ENCODE results near the gene PTPRG.

Gene PTPRG

GRCh38 chr3:62128051-62128450, 566.7 kb downstream of the PTPRG start:
- TF ChIP-seq CTCF (conservative IDR thresholded peaks at IDR 0.05; ENCODE audit: low read depth, low read length), result no peak
- Histone ChIP-seq H3K27me3 (ENCODE audit: insufficient read depth, low read depth) (no peaks in the 10 kb centered on the region), H2AFZ (ENCODE audit: low read depth) (no peak overlapping the region), H3K36me3 (ENCODE audit: insufficient read depth) (no peaks in the 10 kb centered on the region), H3K4me2 (no peak overlapping the region), H3K79me2 (ENCODE audit: insufficient read depth, low read depth) (no peaks in the 10 kb centered on the region), H3K4me1 (ENCODE audit: low read depth, poor library complexity, severe bottlenecking) (no peaks in the 10 kb centered on the region), H3K9ac (no peak overlapping the region), H3K4me3 (IDR thresholded peaks at IDR 0.05; ENCODE audit: insufficient read depth, low read depth, low read length) (no peak overlapping the region), H3K27ac (no peak overlapping the region), H4K20me1 (ENCODE audit: insufficient read depth) (no peaks in the 10 kb centered on the region)

- no peak overlapping the region for H3K27ac ChIP-seq
- no peak overlapping the region for H2AFZ ChIP-seq (ENCODE audit: low read depth)
- no peaks in the 10 kb centered on the region for H3K4me1 ChIP-seq (ENCODE audit: low read depth, poor library complexity, severe bottlenecking)
- no peak for TF ChIP-seq CTCF (conservative IDR thresholded peaks at IDR 0.05; ENCODE audit: low read depth, low read length)
- H3K79me2 ChIP-seq (ENCODE audit: insufficient read depth, low read depth), result no peaks in the 10 kb centered on the region
- H3K36me3 ChIP-seq (ENCODE audit: insufficient read depth), result no peaks in the 10 kb centered on the region
- H3K27me3 ChIP-seq (ENCODE audit: insufficient read depth, low read depth), result no peaks in the 10 kb centered on the region
- H3K4me3 ChIP-seq (IDR thresholded peaks at IDR 0.05; ENCODE audit: insufficient read depth, low read depth, low read length), result no peak overlapping the region
- H4K20me1 ChIP-seq (ENCODE audit: insufficient read depth), result no peaks in the 10 kb centered on the region
- no peak overlapping the region for H3K4me2 ChIP-seq
- H3K9ac ChIP-seq, result no peak overlapping the region
Observed at GRCh38 chr3:62128681-62129080, 567.3 kb downstream of the PTPRG start.

GRCh38 chr3:62131050-62131449, 569.7 kb downstream of the PTPRG start:
- TF ChIP-seq CTCF (conservative IDR thresholded peaks at IDR 0.05; ENCODE audit: low read depth, low read length), result no peak
- H3K79me2 ChIP-seq (ENCODE audit: insufficient read depth, low read depth), result no peaks in the 10 kb centered on the region
- H3K27me3 ChIP-seq (ENCODE audit: insufficient read depth, low read depth), result no peaks in the 10 kb centered on the region
- no peaks in the 10 kb centered on the region for H4K20me1 ChIP-seq (ENCODE audit: insufficient read depth)
- no peaks in the 10 kb centered on the region for H3K4me1 ChIP-seq (ENCODE audit: low read depth, poor library complexity, severe bottlenecking)
- no peak overlapping the region for H3K9ac ChIP-seq
- H3K4me3 ChIP-seq (IDR thresholded peaks at IDR 0.05; ENCODE audit: insufficient read depth, low read depth, low read length), result no peak overlapping the region
- H3K36me3 ChIP-seq (ENCODE audit: insufficient read depth), result no peaks in the 10 kb centered on the region
- no peak overlapping the region for H3K4me2 ChIP-seq
- no peak overlapping the region for H2AFZ ChIP-seq (ENCODE audit: low read depth)
- no peak overlapping the region for H3K27ac ChIP-seq

- Histone ChIP-seq H3K9ac (no peak overlapping the region), H3K4me1 (ENCODE audit: low read depth, poor library complexity, severe bottlenecking) (no peaks in the 10 kb centered on the region), H3K79me2 (ENCODE audit: insufficient read depth, low read depth) (no peaks in the 10 kb centered on the region), H3K27me3 (ENCODE audit: insufficient read depth, low read depth) (no peaks in the 10 kb centered on the region), H3K27ac (no peak overlapping the region), H2AFZ (ENCODE audit: low read depth) (no peak overlapping the region), H4K20me1 (ENCODE audit: insufficient read depth) (no peaks in the 10 kb centered on the region), H3K36me3 (ENCODE audit: insufficient read depth) (no peaks in the 10 kb centered on the region), H3K4me3 (IDR thresholded peaks at IDR 0.05; ENCODE audit: insufficient read depth, low read depth, low read length) (no peak overlapping the region), H3K4me2 (no peak overlapping the region)
- TF ChIP-seq CTCF (conservative IDR thresholded peaks at IDR 0.05; ENCODE audit: low read depth, low read length), result no peak
Observed at GRCh38 chr3:62131620-62132019, 570.2 kb downstream of the PTPRG start.
